ENCODE measurements around the gene NELL1.
"Not testable (repeated sequence)": the region's sequence is repeated elsewhere in the genome, so short reads cannot be mapped to it uniquely, and the experiment has no call there.

NELL1 gene

DNA sequence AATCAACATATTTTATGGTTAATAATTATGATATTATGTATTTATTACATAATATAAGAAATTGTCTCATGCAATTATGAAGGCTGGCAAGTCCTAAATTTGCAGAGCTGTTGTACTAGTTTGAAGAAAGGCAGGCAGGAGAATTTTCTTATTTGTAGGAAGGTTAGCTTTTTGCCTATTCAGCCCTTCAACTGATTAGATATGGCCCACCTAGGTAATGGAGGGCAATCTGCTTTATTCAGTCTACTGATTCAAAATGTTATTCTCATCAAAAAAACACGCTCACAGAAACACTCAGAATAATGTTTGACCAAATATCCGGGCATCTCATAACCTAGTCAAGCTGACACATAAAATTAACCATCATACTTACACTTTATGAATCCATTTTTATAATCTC is 589.0 kb downstream of the NELL1 start:
- DNase-seq: no peak

DNA sequence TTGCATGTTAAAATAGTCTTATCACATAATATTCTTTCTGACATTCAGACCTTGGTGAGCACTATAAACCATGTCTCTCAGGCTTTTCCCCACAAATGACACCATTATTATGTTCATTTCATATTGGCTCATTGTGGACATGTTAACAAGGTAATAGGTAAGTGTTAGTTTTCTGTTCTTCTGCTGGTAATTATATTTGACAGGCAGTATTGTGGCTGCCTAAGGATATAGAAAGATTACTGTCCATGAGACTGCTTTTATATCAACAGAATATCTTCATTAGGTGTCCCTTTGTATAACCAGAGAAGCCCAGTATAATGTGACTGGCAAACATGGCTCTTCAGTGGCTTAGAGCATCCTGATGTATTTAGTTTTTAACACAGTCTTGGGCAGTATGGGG is 590.7 kb downstream of the NELL1 start:
- DNase-seq: no peak

DNA sequence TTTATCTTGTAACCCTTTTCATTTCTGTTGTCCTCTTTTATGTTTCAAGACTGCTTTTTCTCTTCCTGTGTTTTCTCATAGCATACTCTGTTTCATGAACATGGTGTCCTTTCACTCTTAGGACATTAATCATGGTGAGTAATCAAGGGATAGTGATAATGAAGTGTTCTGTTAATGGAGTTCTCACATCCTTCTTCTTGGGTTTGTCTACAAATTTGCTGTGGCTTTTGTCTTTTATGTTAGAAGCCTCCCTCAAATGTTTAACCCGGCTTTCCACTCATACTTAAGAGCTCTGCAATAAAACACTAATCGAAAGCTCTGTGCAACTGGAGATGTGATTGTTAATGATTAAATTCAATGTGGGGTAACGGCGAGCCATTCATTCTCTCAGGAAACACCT is 593.6 kb downstream of the NELL1 start:
- DNase-seq: no peak

DNA sequence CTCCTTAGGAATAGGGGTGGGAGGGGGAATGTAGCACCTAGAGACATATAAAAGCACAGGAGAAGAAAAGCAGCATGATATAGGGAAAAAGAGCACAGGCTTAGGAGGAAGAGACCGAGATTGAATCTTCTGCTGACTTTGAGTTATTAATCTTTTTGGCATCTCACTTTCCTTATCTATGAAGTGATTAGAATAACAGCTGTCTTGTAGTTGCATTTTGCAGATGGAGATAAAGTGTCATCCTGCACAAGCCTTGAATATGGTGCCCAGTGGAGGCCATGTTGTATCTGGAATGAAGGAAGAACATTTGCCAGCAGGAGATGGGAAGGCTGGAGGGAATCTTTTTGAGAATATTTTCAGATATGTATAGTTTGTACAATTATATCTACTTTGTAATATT is 594.7 kb downstream of the NELL1 start:
- DNase-seq: no peak

DNA sequence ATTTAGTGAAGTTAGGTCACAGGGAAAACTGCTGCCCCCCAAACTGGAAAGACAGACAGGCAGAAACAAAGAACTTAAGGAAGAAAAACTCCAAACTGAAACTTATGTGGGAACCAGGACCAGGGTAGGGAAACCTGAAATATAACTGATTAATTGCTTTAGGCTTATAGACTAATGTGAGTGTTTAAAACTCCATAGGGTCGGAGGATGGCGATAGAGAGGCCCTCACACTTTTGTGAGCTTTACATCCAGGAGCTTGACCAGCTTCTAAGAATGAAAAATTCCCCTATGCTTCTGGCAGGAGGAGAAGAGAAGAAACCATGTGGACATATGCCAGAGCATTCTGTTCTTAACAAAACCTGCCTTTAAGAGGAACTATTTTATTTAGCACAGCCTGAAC is 598.6 kb downstream of the NELL1 start:
- DNase-seq: no peak

DNA sequence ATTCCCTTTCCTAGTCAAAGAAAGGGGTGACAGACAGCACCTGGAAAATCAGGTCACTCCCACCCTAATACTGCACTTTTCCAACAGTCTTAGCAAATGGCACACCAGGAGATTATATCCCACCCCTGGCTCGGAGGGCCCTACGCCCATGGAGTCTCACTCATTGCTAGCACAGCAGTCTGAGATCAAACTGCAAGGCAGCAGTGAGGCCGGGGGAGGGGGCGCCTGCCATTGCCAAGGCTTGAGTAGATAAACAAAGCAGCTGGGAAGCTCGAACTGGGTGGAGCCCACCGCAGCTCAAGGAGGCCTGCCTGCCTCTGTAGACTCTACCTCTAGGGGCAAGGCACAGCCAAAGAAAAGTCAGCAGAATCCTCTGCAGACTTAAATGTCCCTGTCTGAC is 602.8 kb downstream of the NELL1 start:
- not testable (repeated sequence) for DNase-seq

DNA sequence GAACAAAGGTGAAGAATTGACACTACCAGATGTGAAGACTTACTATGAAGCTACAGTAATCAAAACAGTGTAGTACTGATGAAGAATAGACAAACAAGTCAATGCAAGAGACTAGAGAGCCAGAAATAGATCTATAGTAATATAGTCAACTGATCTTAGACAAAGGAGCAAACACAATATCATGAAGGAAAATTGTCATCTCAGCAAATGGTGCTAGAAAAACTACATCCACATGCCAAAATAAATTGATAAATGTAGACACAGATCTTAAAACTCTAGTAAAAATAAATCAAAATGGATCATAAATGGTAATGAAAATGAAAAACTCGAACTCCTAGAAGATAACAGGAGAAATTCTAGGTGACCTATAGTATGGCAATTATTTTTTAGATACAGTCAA is 609.5 kb downstream of the NELL1 start:
- no peak for DNase-seq

DNA sequence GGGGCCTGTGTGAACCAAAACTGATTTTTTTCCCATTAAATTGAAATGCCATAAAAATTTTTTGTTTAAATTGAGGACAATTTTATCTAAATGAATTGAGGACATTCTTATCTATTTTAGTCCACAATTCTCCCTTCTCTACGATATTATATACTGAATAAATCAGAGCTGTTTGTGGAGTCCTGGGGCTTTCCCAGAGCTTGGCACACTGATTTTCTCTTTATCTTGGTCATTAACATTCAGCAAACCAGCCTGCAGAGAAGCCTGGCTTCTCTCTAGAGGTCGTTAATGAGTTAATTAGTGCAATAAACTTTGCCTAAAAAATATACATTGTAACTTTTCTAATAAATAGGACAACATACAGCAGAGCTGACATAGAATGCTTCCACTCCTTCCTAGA is 615.7 kb downstream of the NELL1 start:
- no peak for DNase-seq

DNA sequence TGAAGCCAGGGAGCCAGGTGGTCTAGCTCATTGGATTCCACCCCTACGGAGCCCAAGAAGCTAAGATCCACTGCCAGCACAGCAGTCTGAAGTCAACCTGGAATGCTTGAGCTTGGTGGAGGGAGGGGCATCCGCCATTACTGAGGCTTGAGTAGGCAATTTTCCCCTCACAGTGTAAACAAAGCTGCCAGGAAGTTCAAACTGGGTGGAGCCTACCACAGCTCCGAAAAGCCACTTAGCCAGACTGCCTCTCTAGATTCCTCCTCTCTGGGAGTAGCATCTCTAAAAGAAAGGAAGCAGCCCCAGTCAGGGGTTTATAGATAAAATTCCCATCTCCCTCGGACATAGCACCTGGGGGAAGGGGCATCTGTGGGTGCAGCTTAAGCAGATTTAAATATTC is 620.3 kb downstream of the NELL1 start:
- DNase-seq: no peak

DNA sequence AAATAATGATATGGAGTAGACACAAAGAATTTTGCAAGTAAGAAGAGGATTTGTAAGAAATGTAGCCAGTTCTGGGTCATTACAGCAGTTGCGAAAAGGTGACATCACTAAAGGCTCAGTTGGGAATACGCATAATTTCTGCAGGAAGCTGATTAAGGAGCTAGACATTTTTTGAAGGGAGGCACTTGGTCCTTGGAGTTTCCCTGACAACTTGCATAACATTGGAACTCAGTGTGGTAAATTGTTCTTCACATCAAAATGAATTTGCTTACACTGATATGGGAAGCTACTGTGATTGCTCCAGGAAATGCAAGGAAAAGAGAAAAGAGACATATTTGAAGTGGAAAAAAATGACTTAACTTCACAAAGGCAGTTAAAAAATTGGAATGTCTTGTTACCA is 626.1 kb downstream of the NELL1 start:
- DNase-seq: no peak

DNA sequence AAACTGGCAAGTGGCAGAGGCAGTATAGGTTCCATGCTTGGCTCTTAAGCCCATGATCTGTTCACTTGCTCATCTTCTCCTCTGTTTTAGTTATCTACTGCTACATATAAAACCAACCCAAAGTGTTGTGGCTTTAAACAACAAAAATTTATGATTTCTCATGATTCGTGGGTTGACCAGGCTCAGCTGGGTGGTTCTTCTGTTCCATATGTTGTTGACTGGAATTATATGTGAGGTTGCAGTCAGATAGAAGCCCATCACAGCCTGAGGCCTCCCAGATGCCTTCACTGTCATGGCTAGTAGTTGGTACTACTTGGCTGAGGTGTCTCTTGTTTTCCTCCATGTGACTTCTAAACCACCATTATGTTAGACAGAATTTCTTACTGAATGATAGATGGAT is 632.6 kb downstream of the NELL1 start:
- no peak for DNase-seq

DNA sequence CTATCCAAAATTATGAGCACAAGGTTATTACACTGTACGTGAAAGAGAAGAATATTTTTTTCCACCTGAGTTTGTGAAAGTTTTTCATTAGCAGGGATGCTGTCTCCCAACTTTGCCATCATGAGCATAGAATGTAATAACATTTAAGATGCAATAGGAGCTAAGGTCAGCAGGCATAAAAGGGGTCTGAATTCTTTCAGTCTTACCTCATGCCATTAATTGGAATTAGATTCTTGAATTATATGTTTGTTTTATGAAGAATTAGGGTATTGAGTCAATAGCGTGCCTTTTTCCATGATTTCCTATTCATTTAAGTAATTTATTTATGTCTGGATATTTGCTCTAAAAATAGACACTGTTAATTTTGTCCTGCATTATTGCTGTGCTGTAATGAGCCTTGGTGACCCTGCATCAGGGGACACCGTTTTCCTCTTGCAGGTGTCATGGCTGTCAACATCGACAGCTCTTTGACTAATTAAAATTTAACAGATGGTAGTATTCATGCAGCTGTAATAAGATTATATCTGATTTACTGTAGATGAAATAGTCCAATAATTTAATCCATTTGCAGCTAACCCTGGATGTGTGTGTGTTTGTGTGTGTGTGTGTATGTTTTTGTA is 637.5 kb downstream of the NELL1 start:
- no peak for DNase-seq

DNA sequence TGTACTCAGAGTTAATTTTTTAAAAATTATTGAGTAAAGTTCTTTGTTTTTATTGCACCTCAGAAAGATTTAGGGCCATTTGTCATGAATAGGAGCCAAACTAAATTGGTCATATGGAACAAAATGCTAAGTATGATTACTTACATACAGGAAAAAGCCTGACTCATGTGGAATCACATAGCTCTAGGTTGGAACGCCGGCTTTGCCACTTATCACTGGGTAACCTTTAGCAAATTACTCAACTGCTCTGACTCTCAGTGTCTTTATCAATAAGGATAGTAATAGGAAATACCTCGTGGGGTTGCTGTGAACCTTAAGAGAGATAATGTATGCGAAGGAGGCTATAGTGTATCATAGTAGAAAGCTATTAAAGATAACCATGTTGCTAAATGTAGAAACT is 638.5 kb downstream of the NELL1 start:
- DNase-seq: no peak

DNA sequence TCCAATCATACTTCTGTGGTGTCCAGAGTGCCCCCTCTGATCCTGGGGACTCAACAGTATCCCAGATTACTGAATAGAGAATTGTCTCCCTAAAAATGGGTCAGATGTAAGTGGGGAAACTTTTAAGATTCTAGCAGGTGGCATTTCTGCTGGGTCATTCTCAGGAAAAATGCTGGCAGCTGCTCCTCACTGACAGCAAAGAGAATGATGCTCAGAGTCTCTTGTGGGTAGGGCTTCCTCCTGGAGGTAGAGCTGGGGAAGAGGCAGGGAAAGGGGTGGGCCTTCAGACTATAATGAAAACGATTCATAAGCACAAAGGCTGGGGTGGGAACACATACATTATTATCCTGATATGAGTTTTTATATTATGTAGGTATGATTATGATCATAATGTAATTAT is 647.2 kb downstream of the NELL1 start:
- DNase-seq: no peak

DNA sequence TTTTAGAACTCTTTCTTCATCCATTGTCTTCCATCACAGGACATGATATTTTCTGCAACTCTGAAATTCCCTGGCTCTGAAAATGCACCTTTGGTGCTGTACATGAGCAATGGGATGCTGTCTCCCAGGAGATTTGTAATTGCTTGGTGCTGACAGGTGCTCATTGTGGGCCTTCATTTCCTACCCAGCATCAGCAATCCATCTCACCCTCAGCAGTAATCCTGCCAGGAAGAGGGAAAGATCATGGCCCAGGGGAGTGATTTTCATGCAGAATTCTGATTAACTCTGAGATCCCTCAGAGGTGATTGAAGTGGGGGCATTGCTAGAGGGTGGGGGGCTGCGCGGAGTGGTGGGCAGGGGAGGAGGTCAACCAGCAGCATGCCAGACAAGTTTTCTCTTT is 651.7 kb downstream of the NELL1 start:
- DNase-seq: no peak

DNA sequence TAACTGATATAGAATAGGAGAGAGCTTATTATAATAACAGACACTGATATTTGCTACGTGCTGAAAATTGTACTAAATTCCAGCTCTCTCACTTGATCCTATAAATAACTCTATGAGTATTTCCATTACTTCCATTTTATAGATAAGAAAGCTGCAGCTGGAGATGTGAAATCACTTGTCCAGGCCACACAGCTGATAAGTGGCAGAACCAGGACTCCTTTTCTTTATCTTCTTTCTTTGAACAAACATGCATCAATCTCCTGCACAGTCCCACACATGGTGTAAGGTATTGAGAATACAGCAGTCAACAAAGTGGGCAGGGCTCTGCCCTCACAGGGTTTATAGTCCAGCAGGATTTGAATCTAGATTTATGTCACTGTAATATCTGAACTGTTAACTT is 652.1 kb downstream of the NELL1 start:
- no peak for DNase-seq

DNA sequence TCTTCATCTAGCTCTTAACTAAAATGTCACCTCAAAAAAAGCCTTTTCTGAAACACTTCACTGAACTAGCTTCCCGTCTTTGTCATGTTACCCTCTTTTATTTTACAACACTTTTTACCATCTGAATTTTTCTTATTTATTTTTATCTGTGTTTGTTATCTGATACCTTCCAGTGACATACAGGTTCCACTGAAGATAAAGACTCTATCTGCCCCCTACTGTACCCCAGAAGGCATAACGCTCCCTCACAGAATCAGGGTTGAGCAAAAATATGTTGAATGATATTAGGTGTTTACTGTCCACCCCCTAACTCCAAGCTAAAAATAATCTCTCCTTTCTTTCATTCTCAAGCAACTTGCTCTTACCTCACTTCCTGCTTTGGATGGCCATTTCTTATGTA is 654.2 kb downstream of the NELL1 start:
- no peak for DNase-seq

DNA sequence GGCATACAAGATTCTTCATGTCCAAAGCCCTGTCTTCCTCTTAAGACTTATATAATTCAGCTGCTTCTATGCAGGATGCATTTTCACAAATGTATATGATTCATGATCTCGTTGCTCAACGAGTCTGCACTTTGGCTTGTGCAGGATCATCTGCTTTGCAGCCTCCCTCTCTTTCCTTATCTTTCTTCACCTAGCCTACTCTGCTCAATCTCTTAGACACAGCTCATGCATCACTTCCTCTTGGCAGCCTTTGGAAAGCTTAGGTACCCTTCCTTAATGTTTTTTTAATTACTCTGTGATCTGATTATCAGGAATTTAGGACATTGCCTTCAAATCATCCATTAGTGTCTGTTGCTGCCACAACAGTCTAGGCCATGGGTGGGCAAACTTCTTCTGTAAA is 673.8 kb downstream of the NELL1 start:
- no peak for DNase-seq

DNA sequence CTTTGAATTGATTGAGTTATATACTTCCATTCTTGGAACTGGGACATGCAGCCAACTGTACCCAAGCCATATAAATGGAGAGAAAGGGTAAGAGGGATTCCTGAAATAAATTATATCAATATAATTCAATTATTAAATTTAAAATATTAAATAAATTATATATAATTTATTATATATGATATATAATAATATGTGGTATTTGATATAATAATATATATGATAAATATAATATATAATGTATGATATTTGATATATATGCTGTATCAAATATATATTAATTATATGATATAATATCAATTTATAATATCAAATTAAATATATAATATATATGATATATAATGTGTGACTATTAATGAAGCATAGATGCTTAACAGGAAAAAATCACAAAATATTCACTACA is 677.0 kb downstream of the NELL1 start:
- no peak for DNase-seq

DNA sequence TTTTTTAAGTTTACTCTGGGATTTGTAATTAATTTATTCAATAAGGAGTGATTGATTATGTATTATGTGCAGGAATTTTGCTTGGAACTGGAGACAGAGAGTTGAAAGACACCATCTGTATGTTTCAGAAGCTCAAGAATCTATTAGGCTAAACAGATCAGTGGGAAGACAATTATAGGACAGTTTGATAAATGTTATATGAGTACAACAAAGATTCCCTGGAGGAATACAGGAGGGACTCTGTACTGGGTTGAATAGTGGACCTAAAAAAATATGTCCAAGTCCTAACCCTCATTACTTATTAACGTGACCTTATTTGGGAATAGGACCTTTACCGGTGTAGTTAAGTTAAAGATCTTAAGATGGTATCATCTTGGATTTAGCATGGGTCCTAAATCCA is 681.2 kb downstream of the NELL1 start:
- no peak for DNase-seq

DNA sequence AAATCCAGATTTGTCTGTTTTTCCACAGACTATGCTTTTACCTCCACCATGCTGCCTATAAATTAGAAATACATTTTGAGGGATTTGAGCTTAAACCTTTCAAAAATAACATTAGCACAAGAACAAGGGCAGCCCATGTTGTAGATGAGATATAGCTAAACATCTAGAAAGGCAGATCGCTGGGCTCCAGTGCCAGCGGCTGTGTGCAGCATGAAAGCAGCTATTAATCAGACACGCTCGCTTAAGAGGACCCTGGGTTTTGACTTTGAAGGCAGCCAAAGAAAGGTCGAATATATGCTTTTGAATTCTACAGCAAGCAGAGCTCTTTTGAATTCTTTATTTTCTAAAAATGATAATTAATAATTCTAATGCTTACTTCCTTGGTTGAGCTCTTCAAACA is 684.0 kb downstream of the NELL1 start:
- no peak for DNase-seq

DNA sequence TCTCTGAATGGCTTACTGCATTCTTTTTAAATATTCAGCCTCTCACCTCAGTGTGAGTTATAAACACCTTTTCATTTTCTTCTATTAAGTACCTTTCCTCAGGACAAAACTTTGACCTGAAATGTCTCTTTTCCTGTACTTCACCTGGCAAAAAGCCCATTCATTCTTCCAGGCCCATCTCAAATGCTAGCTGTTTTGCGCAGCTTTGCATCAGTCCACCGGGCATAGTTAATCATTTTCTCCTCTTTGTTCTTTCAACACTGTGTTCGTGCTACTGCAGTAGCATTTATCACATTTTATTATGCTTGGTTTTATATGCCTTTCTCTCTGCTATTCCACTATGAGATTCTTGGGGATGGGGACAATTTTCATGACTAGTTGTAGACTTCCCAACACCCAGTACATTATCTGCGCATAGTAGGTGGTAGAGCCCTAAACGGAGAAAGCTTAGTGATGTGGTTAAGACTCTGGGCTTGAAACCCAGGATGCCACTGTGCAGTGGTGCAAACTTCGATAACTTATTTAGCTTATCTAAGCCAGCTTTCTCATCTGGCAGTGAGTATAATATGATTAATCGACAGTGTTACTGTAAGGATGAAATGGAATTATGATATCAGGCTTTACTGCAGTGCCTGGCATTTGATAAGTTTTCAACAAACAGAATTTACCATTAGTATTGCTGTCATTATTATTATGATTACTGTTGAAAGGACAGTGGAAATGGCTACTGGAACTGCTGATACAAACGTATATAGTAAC is 695.7 kb downstream of the NELL1 start:
- DNase-seq: no peak

DNA sequence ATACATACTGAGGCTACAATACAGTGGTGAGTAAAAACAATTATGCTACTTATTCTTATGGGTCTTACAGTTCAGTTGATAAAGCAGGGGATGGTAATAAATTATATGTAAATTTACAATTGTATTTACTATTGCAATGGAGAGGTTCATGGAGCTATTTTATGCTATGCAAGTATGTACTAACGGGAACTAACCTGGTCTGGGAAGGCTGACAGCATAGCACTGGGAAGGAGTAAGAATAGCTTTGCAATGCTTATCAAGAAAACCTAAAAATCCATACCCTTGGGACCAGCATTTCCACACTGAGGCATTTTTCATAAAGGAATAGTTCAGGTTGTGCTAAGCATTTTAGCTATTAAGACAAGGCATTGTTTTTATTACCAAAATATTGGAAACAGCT is 700.6 kb downstream of the NELL1 start:
- DNase-seq: no peak

DNA sequence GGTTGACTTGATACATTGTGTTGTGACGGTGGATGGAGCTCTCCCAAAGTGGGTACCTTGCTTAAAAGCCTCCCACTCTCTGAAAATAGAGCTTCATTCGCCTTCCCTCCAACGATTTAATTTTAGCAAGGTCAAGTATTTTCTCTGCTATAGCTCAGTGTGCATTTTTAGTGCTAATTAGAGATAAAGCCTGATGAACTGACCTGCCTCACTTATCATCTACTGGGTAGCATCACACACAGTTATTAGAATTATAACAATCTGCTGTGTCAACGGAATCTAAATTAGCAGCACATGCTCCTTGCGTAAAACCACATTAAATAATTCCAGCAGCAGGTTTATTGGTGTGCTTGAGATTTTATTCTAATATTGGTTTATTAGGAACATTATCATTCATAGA is 701.7 kb downstream of the NELL1 start:
- no peak for DNase-seq

DNA sequence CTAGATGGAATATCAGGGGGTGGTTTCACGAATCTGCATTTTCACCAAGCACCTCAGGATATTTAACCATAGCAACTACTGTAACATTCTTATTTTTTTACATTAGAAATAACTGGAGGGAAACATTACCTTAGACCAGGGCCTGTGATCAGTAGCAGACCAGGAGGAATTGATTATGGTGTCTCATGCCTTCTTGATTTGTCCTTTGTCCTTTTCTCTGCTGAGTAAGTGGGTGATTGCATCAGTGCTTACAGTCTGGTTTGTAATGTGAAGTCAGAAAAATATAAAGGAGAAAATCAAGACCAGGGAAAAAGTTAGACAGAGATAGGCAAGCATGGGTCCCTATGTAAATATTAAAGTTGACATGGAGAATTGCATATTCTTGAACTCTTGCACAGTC is 703.3 kb downstream of the NELL1 start:
- DNase-seq: no peak
